ENCODE data around the gene RUNX1.
A peak's percentile ranks its signal among the peaks of the same experiment; 100 is the strongest.

The RUNX1 gene

GRCh38 chr21:34888569-34889319 lies 160.4 kb downstream of the RUNX1 start:
- DNase-seq, result peak; percentile 88

- peak; percentile 32 for DNase-seq
Measured at GRCh38 chr21:34887725-34888568, 161.2 kb downstream of the RUNX1 start.

- DNase-seq, result no peak
Measured at GRCh38 chr21:34887105-34887442, 162.0 kb downstream of the RUNX1 start.

GRCh38 chr21:34886240-34887104 lies 162.6 kb downstream of the RUNX1 start:
- no peak for DNase-seq

- DNase-seq, result no peak
Measured at GRCh38 chr21:34885626-34886239, 163.4 kb downstream of the RUNX1 start.

- DNase-seq, result no peak
Measured at GRCh38 chr21:34885125-34885524, 164.0 kb downstream of the RUNX1 start.

- no peak for DNase-seq
Measured at GRCh38 chr21:34884346-34884929, 164.7 kb downstream of the RUNX1 start.

GRCh38 chr21:34883491-34884271 lies 165.4 kb downstream of the RUNX1 start:
- DNase-seq, result no peak

- DNase-seq, result no peak
Measured at GRCh38 chr21:34882719-34883131, 166.4 kb downstream of the RUNX1 start.

- no peak for DNase-seq
Measured at GRCh38 chr21:34881839-34882371, 167.2 kb downstream of the RUNX1 start.

- no peak for DNase-seq
Measured at GRCh38 chr21:34881421-34881820, 167.7 kb downstream of the RUNX1 start.

- no peak for DNase-seq
Measured at GRCh38 chr21:34880401-34880800, 168.7 kb downstream of the RUNX1 start.

- DNase-seq, result peak; percentile 86
Measured at GRCh38 chr21:34878940-34879339, 170.2 kb downstream of the RUNX1 start.

- DNase-seq, result peak; percentile 98
Measured at GRCh38 chr21:34878501-34878900, 170.6 kb downstream of the RUNX1 start.

GRCh38 chr21:34877485-34878128 lies 171.5 kb downstream of the RUNX1 start:
- peak; percentile 48 for DNase-seq

GRCh38 chr21:34875830-34876229 lies 173.3 kb downstream of the RUNX1 start:
- DNase-seq, result no peak

- DNase-seq, result no peak
Measured at GRCh38 chr21:34874684-34875513, 174.2 kb downstream of the RUNX1 start.

- DNase-seq, result no peak
Measured at GRCh38 chr21:34871026-34871908, 177.8 kb downstream of the RUNX1 start.

GRCh38 chr21:34870246-34870645 lies 178.9 kb downstream of the RUNX1 start:
- no peak for DNase-seq
